GM21526 (cell line): ENCODE results near the gene NOC2L.
"Not testable (repeated sequence)": the region's sequence is repeated elsewhere in the genome, so short reads cannot be mapped to it uniquely, and the experiment has no call there.

ENCODE experiments used
- ATAC-seq: cut with Tn5 transposase; IDR thresholded peaks from one replicate; pipeline ENCODE4 v1.9.1; 2021; ENCODE audit warnings: moderate library complexity; ENCODE audit not compliant: unreplicated experiment, low FRiP score

The NOC2L gene

DNA sequence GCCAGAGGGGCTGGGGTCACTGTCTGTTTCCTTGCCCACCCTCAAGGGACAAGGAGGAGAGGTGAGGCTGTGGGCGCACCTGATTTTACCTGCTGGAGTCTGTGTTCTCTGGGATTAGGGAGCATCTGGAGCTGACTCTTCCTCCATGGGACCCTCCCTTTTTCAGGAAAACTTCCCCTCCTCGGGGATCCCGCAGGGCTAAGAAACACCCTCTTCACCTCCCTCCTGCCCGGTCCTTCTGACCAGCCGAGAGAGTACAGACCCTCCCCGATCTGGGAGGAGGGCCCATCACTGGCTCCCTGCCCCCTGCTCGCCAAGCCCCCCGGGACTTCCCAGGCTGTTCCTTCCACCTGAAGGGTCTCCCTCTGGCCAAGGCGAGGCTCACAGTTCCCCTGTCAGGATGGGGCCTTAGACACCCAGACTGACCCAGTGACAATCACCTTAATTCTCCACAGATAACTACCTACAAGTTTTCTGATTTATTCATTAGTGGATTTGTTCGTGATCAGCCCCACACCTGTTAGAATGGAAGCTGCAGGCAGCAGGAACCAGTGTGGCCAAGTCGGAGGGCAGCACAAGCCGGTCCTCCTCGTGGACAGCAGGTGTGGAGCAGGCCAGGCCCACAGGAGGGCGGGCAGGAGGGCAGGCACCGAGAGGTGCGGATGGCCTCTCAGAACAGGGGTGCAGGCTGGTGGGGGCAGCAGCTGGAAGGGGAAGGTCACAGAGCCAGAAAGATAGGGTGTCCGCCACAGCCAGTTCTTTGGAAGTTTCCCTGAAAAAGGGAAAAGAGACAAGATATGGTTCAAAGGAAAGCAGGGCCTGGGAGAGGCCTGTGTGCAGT, 51.2 kb downstream of the NOC2L start:
- ATAC-seq: no peak

GRCh38 chr1:906600-907420, 52.2 kb downstream of the NOC2L start:
- no peak for ATAC-seq

DNA sequence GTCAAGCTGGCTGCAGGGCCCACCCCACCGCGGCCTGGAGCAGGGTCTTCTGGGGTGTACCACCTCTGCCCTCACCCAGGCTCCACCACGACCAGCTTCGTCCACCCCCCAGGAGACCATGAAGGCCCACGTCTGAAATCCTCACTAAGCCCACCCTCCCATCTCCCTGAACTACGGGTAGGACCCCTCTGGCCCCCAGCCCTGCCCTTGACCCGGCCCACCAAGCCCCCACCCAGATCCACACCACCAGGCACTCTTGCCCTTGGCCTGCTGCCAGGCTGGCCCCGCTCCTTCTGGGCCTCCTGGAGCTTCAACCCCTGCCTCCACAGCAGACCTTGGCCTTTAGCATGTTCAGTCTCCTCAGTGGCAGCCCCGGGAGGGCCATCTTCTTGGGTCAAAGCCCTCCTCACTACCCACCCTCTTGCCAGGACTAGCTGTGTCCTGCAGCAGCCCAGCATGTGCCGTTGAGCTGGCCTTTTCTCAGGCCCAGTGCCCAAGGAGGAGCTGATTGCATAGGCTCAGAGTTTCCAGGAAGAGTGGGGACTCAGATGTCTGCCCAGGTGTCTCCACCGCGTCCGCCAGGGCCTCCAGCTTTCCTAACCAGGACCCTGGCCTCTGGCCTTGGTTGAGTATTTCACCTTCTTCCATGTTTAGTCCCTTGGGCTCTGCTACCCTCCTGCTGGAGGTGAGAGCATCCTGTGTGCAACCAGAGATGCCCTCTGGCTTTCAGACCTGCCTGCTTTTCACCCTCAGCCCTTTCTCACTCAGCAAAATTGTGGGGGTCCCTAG, 53.1 kb downstream of the NOC2L start:
- no peak for ATAC-seq

GRCh38 chr1:905071-905749, 53.8 kb downstream of the NOC2L start:
- ATAC-seq: no peak

GRCh38 chr1:904310-904950, 54.6 kb downstream of the NOC2L start:
- no peak for ATAC-seq

GRCh38 chr1:903721-904271, 55.3 kb downstream of the NOC2L start:
- ATAC-seq: no peak

- ATAC-seq: no peak
These were observed 55.8 kb downstream of the NOC2L start for GRCh38 chr1:903305-903704.

GRCh38 chr1:902802-903201, 56.3 kb downstream of the NOC2L start:
- no peak for ATAC-seq

DNA sequence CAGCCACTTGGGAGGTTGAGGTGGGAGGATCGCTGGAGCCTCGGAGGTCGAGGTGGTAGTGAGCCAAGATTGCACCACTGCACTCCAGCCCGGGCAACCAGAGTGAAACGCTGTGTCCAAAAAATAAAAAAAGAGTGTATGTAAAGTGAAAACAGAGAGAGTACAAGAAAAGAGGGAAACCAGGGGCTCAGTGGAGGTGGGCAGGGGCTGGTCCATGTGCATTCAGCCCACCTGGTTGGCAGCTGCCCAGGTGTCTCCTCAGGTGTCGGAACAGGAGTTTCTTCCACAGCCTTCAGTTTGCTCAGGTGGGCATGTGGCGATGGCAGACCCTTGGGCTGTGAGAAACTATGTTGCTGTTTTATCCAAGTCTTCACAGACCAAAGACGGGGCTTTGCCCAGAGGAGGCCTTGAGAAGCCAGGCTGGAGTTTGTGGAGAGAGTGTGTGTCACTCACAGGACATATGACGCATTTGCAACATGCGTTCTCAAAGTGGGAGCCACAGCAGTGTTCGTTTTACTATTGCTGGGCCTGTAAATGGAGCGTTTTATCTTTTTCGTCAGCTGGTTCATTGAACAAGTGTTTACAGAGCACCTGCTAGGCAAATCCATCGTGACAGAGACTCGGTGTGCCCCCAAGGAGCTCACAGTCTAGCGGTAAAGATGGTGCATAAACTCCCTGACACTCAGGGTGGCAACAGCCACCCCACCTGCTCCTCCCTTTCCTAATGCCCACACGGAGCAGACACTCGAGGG, 57.8 kb downstream of the NOC2L start:
- ATAC-seq: no peak

- ATAC-seq: no peak
These were observed 59.3 kb downstream of the NOC2L start for GRCh38 chr1:899636-900317.

GRCh38 chr1:897951-898350, 61.1 kb downstream of the NOC2L start:
- not testable (repeated sequence) for ATAC-seq

DNA sequence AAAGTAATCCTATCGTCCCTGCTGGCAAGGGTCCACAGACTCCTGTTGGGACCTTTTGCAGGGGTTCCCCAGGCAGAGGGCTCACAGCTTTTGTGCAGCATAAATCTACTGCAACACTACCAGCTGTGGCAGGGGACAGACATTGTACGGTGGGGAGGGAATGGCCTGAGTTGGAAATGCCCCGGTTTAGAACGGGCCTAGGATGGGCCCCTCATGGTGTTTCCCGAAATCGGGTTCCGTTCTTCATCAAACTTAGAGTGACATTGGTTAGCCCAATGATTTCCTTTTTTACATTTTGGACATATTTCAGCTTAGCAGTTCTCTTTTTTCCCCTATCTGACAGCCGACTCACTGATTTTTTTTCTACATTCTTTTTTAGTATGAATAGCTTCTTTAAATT, 61.8 kb downstream of the NOC2L start:
- no peak for ATAC-seq
